PC-9 (cell line): ENCODE data around the gene TNK2.

ENCODE experiments used
- CTCF ChIP-seq: fragments of 200-600 bp; sonication (generic); conservative IDR thresholded peaks from 2 replicates; pipeline ENCODE4 v1.6.1; 2017; ENCODE audit warnings: mixed run types, antibody characterized with exemption, mild to moderate bottlenecking, moderate library complexity
- EZH2 ChIP-seq: fragments of 200-600 bp; sonication (generic); IDR thresholded peaks from 2 replicates; pipeline ENCODE4 v1.8.0; 2017; ENCODE audit warnings: antibody characterized with exemption, low read depth

- TF ChIP-seq CTCF (no peak), EZH2 (no peak)
These were observed 26.3 kb downstream of the TNK2 start for GRCh38 chr3:195882002-195882441.
